ENCODE data around the gene GPAT3. TPM values are rescaled to one million over a fixed set of nuclear protein-coding genes. Genes with fewer than 3 reads are reported as not detected.

GPAT3 gene
- polyA plus RNA-seq, 6 donors from 2014 or later, result 0.53 TPM; not detected in 5

DNA sequence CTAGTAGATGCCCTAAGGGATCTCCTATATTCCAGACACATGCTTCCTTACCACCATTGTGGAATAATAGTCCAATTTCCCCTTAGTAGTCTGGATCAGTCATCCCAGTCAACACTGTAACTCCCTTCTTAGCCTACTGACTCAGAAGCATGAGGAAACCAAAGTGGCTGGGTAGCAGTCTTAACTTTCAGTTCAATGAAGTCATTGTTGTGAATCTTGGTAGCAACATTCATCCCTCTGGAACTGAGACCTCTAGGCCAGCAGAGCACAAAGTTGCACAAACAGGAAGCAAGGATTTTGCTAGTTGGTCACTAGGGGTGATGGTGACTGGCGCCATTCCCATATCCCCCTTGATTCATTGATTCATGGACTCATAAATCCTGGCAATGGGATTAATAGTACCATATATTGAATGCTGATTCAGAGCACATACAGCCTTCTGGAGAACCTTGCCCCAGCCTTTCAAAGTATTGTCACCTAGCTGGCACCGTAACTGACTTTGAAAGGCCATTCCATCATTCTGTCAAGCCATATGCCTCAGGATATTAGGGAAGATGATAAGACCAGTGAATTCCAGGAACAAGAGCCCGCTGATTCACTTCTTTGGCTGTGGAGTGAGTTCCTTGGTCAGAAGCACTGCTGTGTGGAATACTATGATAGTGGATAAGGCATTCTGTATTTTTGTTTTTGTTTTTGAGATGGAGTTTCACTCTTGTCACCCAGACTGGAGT lies 19.7 kb upstream of the GPAT3 start:
- no peaks in the 10 kb centered on the region for H3K36me3 Mint-ChIP-seq
- no peaks in the 10 kb centered on the region for H3K9me3 Mint-ChIP-seq
- no peak for ATAC-seq (ENCODE audit: low read depth in 2 of 2)
- DNase-seq, result no peak
- no peaks in the 10 kb centered on the region for H3K4me1 Mint-ChIP-seq
- peaks cover 4 to 11% (median 9%) of the 10 kb centered on the region in 3 donors for H3K27me3 Mint-ChIP-seq
- no peak overlapping the region for H3K4me3 Mint-ChIP-seq
- H3K27ac Mint-ChIP-seq, result peak overlapping the region in 1 of 6 donors; percentile 42

DNA sequence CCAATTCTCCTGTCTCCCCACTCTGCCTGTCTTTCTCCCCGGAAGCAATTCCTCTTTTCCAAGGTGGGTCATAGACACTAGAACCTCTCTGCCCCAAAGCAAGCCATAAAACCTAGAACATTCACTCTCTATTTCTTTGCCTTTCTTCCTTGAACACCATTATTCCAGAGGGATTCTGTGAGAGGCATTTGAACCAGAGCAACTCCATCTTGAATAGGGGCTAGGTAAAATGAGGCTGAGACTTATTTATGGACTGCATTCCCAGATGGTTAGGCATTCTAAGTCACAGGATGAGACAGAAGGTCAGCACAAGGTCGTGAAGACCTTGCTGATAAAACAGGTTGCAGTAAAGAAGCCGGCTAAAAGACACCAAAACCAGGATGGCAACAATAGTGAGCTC lies 13.7 kb upstream of the GPAT3 start:
- Mint-ChIP-seq H3K9me3 (peaks cover 0 to 15% (median 0%) of the 10 kb centered on the region in 7 donors), H3K4me3 (no peak overlapping the region), H3K27me3 (peaks cover 24 to 27% (median 24%) of the 10 kb centered on the region in 3 donors), H3K36me3 (peaks cover 0 to 7% of the 10 kb centered on the region in 2 donors), H3K4me1 (no peaks in the 10 kb centered on the region), H3K27ac (no peak overlapping the region)
- DNase-seq, result no peak
- ATAC-seq (ENCODE audit: low read depth in 2 of 2), result no peak

DNA sequence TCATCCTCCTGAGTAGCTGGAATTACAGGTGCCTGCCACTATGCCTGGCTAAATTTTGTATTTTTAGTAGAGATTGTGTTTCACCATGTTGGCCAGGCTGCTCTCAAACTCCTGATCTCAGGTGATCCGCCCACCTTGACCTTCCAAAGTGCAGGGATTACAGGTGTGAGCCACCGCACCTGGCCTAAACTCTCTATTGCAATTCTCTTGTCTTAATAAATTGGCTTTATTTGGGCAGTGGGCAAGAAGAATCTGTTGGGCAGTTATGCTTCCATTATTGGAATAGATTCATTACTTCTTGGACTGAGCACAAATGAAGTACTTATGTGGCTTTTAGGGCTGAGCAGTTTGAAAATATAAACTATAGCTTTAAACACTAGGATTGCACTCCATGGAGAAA lies 8.2 kb upstream of the GPAT3 start:
- no peak for DNase-seq
- Mint-ChIP-seq H3K9me3 (peaks cover 0 to 15% (median 2%) of the 10 kb centered on the region in 7 donors), H3K27ac (no peak overlapping the region), H3K27me3 (peaks cover 36 to 43% (median 36%) of the 10 kb centered on the region in 3 donors), H3K36me3 (no peaks in the 10 kb centered on the region), H3K4me1 (no peaks in the 10 kb centered on the region), H3K4me3 (peak overlapping the region in 1 of 8 donors; percentile 3)
- ATAC-seq (ENCODE audit: low read depth in 2 of 2), result no peak

DNA sequence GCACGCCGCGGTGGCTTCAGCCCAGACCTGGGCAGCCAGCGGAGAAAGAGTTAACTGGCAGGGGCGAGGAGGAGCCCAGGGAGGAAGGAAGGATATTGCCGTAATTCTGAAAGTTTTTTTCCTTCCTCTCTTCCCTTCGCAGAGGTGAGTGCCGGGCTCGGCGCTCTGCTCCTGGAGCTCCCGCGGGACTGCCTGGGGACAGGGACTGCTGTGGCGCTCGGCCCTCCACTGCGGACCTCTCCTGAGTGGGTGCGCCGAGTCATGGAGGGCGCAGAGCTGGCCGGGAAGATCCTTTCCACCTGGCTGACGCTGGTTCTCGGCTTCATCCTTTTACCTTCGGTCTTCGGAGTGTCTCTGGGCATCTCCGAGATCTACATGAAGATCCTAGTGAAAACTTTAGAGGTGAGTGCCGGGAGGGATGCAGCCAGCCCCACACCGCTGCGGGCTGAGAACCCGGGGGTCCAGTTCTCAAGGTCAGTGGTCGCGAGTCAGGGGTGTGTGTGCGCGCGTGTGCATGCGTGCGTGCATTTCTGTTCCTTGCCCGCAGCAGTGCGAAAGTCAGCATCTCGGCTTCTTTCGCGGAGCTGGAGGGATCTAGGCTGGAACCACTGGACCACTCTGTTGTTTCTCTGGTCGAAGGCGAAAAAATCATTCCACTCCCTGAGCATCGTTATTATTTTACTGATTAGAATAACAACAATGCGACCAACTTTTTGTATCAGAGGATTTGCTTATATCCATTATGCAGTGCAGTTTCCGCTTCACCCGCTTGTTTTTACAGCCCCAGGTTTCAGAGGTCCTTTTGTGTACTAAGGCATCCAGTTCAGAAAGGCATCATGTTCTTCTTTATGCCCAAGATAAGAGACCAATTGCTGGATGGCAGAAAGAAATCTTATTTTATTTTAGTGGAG lies 709 bp downstream of the GPAT3 start:
- peaks cover 11 to 21% (median 20%) of the 10 kb centered on the region in 3 donors for H3K4me1 Mint-ChIP-seq
- no peak for DNase-seq
- H3K27me3 Mint-ChIP-seq, result peaks cover 29 to 49% (median 41%) of the 10 kb centered on the region in 3 donors
- ATAC-seq (ENCODE audit: low read depth in 2 of 2), result peak in 1 of 2 donors; percentile 5
- peak overlapping the region; percentile 89 to 95 (median 91) for H3K4me3 Mint-ChIP-seq
- H3K27ac Mint-ChIP-seq, result peak overlapping the region in 1 of 6 donors; percentile 18
- no peaks in the 10 kb centered on the region for H3K36me3 Mint-ChIP-seq
- H3K9me3 Mint-ChIP-seq, result no peaks in the 10 kb centered on the region

DNA sequence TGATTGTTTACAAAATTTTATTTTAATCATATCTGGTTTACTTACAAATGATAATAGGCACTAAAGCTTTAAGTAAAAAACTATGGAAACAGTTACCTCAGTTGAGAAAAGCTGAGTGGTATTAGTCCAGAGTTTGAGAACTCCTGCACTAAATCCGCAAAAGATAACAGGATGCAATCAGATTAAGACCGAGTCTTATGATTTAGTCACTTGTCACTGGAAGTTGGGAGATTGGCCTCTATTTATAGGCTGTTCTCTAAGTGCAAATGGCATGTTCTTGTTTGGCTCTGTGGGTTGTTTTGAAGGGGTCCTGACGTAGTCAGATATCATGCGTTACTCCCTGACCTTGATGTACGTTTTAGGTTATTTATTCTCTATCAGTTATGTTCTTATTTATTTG lies 6.3 kb downstream of the GPAT3 start:
- H3K27ac Mint-ChIP-seq, result no peak overlapping the region
- ATAC-seq (ENCODE audit: low read depth in 2 of 2), result no peak
- H3K4me1 Mint-ChIP-seq, result no peaks in the 10 kb centered on the region
- no peak overlapping the region for H3K4me3 Mint-ChIP-seq
- H3K9me3 Mint-ChIP-seq, result no peaks in the 10 kb centered on the region
- peaks cover 0 to 8% (median 7%) of the 10 kb centered on the region in 3 donors for H3K27me3 Mint-ChIP-seq
- no peaks in the 10 kb centered on the region for H3K36me3 Mint-ChIP-seq
- no peak for DNase-seq

DNA sequence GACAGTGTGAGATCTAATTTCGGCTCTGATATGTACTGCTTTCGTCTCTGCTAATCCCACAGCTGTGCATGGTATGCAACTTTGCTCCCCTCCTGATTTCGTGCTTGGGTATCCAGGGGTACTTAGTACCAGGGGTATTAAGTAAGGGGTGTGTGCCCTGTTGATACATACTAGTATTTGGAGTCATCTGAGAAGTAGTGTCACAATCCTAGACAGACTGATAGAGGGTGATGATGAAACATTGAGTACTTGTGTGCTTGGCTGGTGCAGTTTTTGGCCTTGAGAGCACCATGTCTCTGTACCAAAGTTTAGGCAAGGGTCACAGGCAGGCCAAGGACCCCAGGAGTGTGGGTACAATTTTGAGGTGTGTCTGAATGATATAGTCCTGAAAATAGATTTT lies 10.9 kb downstream of the GPAT3 start:
- Mint-ChIP-seq H3K4me3 (no peak overlapping the region), H3K27me3 (peaks cover 0 to 15% (median 0%) of the 10 kb centered on the region in 3 donors), H3K36me3 (no peaks in the 10 kb centered on the region), H3K9me3 (no peaks in the 10 kb centered on the region), H3K4me1 (no peaks in the 10 kb centered on the region), H3K27ac (peak overlapping the region in 1 of 6 donors; percentile 78)
- no peak for ATAC-seq (ENCODE audit: low read depth in 2 of 2)
- no peak for DNase-seq

DNA sequence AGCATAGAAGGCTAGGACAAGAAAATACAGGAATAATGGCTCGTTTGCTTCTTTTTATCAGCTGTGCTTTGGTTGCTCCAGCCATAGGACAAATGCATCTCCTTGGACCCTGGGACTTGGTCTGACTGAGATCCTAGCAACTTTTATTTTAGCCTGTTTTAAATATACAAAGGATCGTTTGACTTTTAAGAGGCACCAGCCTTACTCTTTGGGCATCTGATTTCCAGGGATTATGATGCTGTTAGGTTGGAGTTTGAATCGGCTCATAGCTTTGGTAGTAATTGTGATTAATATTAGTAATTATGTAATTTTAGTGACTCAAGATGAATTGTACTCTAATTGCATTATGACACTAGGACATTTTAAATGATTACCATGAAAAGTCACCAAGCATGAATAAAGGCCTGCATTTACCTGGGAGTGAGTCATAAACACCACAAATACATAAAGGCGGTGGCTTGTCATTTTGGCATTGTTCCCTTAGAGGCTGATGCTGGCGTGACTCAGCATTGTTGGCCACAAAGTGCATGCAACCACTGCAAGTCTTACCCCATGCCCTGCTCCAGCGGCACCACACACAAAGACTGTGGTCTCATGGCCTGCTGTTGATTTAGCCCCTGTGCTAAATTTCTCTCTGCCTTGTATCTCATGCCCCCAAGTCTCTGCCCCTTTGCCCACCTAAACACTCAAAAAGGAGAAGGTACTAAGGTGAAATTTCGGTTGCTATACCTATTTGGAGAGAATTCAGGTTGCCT lies 12.4 kb downstream of the GPAT3 start:
- Mint-ChIP-seq H3K27ac (no peak overlapping the region), H3K36me3 (no peaks in the 10 kb centered on the region), H3K9me3 (no peaks in the 10 kb centered on the region), H3K27me3 (peaks cover 0 to 24% (median 7%) of the 10 kb centered on the region in 3 donors), H3K4me1 (no peaks in the 10 kb centered on the region), H3K4me3 (no peak overlapping the region)
- ATAC-seq (ENCODE audit: low read depth in 2 of 2), result no peak
- no peak for DNase-seq

DNA sequence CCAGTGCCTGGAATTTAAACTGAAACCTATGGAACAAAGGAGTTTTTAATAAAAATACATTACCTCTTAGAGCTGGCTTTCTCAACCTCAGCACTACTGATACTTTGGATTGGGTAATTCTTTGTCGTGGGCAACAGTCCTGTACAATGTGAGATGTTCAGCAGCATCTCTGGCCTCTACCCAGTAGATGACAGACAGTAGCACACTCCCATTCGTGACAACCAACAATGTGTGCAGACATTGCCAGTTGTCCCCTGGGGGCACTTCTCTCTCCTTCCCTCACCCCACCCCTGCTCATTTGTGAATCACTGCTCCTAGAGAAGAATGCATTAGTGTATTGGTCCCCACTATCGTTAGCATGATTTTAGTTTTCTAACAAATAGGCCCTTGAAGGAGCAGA lies 16.2 kb downstream of the GPAT3 start:
- Mint-ChIP-seq H3K4me1 (peaks cover 0 to 4% (median 0%) of the 10 kb centered on the region in 3 donors), H3K27me3 (peaks cover 4 to 24% (median 7%) of the 10 kb centered on the region in 3 donors), H3K4me3 (no peak overlapping the region), H3K9me3 (no peaks in the 10 kb centered on the region), H3K36me3 (no peaks in the 10 kb centered on the region), H3K27ac (no peak overlapping the region)
- ATAC-seq (ENCODE audit: low read depth in 2 of 2) (no peak), DNase-seq (no peak)

DNA sequence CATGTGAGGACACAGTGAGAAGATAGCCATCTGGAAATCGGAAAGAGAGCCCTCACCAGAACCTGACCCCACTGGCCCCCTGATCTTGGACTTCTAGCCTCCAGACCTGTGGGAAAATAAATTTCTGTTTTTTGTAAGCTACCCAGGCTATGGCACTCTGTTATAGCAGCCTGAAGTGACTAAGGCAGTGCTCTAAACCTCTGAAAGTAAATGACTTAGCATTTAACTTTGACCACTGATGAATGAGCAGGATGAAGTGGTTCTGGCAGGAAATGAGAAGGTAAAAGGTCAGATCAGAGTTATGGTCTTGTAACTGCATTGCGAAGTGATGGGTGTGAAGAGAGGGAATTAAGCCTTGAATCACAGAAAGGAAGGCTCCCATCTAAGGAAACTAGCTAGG lies 17.0 kb downstream of the GPAT3 start:
- H3K27me3 Mint-ChIP-seq, result peaks cover 4 to 24% (median 7%) of the 10 kb centered on the region in 3 donors
- DNase-seq, result no peak
- no peak overlapping the region for H3K4me3 Mint-ChIP-seq
- H3K36me3 Mint-ChIP-seq, result no peaks in the 10 kb centered on the region
- no peaks in the 10 kb centered on the region for H3K9me3 Mint-ChIP-seq
- peaks cover 0 to 4% (median 0%) of the 10 kb centered on the region in 3 donors for H3K4me1 Mint-ChIP-seq
- H3K27ac Mint-ChIP-seq, result no peak overlapping the region
- no peak for ATAC-seq (ENCODE audit: low read depth in 2 of 2)

DNA sequence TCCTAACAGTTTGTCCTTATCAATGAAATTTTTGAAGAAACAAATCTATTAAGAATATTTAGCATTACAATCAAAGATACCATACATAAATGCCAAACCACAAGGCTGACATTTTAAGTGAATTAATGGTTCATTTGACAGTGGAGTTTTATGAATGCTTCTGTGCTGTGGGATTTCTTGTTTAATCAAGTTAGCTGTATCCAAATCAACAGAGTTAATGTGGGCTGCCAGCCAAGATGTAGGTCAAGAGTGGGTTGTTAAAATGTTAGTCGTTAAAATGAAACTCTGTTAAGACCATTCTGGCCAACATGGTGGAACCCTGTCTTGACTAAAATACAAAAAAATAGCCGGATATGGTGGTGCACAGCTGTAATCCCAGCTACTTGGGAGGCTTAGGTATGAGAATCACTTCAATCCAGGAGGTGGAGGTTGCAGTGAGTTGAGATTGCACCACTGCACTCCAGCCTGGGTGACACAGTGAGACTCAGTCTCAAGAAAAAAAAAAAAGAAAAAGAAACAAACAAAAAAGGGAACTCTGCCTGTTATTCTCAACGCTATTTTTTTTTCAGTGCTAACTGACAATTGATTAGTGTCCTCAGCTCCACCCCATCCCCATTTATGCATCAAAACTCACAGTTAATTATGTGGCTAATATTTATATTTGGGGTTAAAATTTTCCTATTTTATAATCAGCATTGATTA lies 20.2 kb downstream of the GPAT3 start:
- no peak overlapping the region for H3K27ac Mint-ChIP-seq
- no peaks in the 10 kb centered on the region for H3K36me3 Mint-ChIP-seq
- ATAC-seq (ENCODE audit: low read depth in 2 of 2), result peak in 1 of 2 donors; percentile 28
- DNase-seq, result no peak
- H3K27me3 Mint-ChIP-seq, result peaks cover 4 to 11% (median 7%) of the 10 kb centered on the region in 3 donors
- no peaks in the 10 kb centered on the region for H3K9me3 Mint-ChIP-seq
- peaks cover 0 to 4% (median 0%) of the 10 kb centered on the region in 3 donors for H3K4me1 Mint-ChIP-seq
- no peak overlapping the region for H3K4me3 Mint-ChIP-seq

DNA sequence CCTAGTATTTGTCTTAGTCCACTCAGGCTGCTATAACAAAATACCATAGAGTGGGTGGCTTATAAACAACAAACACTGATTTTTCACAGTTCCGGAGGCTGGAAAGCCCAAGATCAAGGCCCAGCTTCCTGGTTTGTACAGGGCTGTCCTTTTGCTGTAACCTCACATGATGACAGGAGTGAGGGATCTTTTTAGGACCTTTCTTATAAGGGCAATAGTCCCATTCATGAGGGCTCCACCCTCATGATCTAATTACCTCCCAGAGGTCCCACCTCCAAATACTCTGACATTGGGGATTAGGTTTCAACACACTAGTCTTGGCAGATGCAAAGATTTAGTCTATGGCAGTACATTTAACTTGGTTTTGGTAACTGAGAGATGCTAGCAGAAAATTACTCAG lies 20.9 kb downstream of the GPAT3 start:
- no peak overlapping the region for H3K4me3 Mint-ChIP-seq
- H3K4me1 Mint-ChIP-seq, result peaks cover 0 to 4% (median 0%) of the 10 kb centered on the region in 3 donors
- DNase-seq (no peak), ATAC-seq (ENCODE audit: low read depth in 2 of 2) (no peak)
- peaks cover 4 to 8% (median 7%) of the 10 kb centered on the region in 3 donors for H3K27me3 Mint-ChIP-seq
- no peak overlapping the region for H3K27ac Mint-ChIP-seq
- no peaks in the 10 kb centered on the region for H3K9me3 Mint-ChIP-seq
- no peaks in the 10 kb centered on the region for H3K36me3 Mint-ChIP-seq

DNA sequence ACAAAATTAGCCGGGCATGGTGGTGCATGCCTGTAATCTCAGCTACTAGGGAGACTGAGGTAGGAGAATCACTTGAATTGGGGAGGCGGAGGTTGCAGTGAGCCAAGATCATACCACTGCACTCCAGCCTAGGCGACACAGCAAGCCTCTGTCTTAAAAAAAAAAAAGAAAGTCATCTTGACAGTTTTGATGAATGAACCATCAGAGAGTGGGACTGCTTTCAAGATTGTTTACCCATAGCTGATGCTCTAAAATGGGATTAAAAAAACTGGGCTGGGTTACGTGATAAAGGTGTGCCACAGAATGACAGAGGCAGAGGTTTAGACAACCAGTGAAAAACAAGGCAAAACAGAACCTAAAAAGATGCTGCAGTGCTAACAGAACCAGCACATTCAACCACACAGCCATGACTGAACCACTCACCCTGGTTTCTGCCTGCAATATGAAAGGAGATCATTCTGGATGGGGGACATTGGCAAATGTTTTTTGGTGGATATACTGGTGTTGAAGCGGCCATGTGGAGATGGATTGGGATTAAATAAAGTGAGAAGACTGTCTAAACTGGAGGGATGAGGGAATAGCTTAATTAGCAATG lies 22.2 kb downstream of the GPAT3 start:
- Mint-ChIP-seq H3K4me3 (no peak overlapping the region), H3K36me3 (no peaks in the 10 kb centered on the region), H3K9me3 (no peaks in the 10 kb centered on the region), H3K27me3 (peaks cover 0 to 4% (median 3%) of the 10 kb centered on the region in 3 donors), H3K27ac (peak overlapping the region in 3 of 6 donors; percentile 1 to 11 (median 4)), H3K4me1 (peaks cover 0 to 4% (median 0%) of the 10 kb centered on the region in 3 donors)
- DNase-seq, result no peak
- no peak for ATAC-seq (ENCODE audit: low read depth in 2 of 2)
